HG02610 (cell line): ENCODE results near the gene KLHDC8A.

Experiments
- ATAC-seq: cut with Tn5 transposase; IDR thresholded peaks from one replicate; pipeline ENCODE4 v1.9.1; 2021; ENCODE audit warnings: mild to moderate bottlenecking, moderate library complexity; ENCODE audit not compliant: unreplicated experiment

The KLHDC8A gene

DNA sequence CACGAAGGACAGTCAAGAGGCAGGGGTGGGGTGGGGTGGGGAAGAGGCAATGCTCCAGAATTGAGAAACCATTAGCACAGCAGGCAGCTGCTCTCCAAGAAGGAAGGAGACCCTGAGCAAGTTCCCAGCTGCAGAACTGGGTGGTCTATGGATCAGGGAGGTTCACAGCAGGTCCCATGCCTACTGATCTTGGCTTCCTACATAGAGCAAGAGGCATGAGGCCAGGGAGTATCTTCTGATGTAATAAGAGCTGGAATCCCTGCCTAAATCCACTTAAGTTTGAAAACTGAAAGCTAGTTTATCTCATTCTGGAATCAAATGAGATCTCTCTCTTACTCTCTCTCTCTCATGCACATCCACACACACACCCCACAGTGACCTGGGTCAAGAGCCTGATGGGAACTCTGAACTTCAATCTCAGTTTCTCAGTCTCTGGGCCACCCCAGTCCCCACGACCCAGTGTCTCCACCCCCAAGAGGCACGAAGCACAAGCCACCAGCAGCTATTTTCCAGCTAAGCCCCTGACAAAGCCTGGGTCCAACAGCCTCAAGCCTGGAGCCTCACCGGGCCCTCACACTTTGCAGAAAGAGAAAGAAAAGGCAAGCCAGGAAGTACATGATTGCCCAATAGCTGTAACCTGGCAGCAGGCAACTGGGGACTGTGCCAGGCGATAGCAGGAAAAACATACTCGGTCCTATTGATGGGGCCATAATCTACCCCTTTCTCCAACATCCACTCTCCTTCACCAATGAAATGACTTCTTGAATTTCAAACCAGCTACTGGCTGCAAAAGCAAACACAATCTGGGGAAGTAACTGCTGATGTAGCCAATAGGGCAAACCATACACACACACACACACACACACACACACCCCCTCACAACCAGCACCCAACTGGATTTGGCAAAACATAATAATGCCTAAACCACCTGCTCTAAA, 37.4 kb downstream of the KLHDC8A start:
- ATAC-seq: no peak

GRCh38 chr1:205318231-205318991, 38.3 kb downstream of the KLHDC8A start:
- no peak for ATAC-seq

GRCh38 chr1:205317311-205317917, 39.3 kb downstream of the KLHDC8A start:
- no peak for ATAC-seq

DNA sequence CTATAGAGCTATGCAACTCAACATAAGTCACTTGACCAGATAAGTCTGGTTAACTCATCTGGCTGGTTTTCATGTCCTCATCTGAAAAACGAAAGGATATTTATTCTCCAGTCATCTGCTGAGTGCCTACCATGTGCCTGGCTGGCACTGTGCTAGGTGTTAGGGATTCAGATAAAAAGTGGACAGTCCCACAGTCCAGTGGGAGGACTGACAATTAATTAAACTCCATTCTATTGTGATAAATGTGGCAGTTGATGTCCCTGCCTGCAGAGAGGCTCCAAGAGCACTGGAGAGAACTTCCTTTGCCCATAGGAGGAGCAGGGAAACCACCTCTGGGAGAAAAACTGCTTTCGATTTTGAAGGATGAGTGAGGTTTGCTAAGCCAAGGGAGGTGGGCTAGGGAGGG, 40.6 kb downstream of the KLHDC8A start:
- no peak for ATAC-seq

- no peak for ATAC-seq
Measured at GRCh38 chr1:205315008-205315618, 41.6 kb downstream of the KLHDC8A start.

DNA sequence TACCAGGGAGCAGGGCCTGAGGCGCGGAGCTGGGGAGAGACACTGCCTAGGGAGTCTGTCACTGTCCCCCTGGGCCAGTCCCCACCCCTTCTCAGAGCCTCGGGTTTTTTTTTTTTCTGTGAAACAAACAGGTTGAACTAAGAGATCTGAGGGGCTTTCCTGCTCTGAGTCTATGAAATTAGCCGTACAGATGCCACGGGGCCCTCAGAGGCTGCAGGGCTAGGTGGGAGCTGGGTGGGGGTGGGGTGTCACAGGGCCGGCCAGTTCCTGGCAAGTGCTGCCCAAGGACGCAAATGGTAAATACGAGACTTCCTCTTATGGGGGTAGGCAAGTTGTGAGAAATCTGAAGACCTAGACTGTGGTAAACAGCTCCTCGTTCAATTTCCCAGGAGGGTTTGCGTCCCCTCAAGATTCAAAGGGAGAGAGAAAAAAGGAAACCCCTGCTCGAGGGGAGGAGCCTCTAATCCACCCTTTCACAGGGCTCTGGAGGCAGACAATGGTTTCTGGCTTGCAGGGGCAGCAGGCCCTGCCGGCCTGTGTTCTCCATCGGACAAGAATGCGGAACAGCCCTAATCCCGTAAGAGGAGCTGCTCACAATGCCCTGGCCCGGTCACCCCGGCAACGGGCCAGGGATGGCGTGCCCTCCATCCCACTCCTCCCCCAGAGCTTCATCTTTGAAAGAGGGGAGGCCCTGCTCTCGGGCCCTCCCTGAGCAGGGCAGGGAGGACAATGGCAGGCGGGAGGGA, 43.0 kb downstream of the KLHDC8A start:
- no peak for ATAC-seq

DNA sequence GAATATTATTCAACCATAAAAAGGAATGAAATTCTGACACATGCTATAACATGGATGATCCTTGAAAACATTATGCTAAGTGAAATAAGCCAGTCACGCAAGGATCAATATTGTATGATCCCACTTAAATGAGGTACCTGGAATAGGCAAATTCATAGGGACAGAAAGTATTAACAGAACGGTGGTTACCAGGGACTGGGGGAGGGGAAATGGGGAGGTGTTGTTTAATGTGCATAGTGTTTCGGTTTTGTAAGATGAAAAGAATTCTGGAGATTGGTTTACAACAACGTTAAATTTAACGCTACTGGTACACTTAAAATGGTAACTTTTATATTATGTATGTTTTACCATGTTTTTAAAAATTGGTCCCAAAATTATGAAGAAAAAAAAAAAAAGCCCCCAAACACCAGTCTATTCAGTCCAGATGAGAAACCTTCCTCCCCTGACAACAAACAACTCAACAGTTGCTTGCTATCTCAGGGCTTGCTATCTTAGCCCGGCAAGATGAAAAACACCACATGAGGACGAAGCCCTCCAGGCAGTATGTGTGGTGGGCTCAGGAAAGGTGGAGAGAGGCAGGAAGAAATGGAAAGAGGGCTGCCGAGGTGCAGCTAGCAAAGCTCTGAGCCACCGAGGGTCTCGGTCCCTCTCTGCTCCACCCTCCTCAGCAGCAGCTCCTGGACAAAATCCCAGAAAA, 43.7 kb downstream of the KLHDC8A start:
- no peak for ATAC-seq

DNA sequence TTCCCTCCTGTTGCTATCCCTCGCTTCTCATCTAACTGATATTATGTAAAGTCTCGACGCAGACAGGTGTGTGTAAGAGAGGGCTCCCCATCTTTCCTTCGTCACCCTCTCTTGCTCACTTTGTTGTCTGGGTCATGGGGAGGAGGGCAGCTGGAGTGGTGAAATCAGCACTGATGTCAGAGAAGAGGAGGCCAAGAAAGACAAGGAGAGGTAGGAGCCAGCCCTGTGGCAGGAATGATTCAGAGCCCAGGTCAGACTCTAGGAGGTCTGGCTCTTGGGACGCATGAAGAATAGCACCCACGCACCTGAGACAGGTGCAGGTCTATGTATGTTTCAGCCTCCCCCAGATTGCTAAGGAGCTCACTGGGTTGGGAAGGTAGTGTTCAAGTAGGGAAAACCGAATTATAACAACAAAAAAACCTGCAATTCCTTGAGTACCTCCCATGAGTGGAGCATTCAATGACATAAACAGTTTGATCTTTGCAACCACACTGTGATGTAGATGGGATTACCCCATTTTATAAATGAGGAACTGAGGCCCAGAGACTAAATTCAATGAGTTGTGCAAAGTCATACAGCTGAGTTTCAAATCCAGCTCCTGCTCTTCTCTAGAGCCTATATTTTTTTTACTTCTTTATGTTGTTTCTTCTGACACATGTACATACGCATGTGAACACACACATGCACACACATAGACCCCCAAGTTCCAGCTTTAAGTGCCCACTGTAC, 45.6 kb downstream of the KLHDC8A start:
- ATAC-seq: no peak

GRCh38 chr1:205309741-205310140, 47.0 kb downstream of the KLHDC8A start:
- no peak for ATAC-seq

DNA sequence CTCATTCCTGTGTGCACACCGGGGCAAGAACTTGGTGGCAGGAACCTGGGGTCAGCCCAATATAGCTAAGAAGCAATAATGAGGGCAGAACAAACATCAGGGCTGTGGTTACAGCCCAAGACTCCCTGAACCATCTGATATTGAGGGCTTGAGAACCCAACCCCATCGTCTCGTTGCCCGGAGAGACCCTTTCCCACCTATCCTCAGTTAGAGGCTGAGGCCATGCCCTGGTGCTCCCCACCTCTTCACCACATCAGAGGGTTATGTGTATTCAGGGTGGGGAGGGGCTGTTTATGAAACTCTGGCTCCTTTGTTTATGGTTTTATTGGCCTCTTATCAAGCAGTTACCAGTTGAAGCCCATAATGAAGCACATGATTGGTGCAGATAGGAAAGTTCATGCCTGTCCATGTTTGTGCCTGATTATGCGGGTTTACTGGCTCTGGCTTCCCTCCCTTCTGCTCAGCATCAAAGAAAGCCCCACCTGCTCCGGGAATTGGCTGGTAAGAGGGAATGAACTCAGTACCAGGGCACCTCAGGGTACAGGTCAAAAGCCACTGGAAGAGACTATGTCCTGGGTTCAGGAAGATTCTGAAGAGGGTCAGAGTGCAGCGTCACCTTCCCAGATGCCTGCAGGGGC, 49.7 kb downstream of the KLHDC8A start:
- ATAC-seq: no peak

- ATAC-seq: no peak
Measured at GRCh38 chr1:205304695-205305070, 52.0 kb downstream of the KLHDC8A start.

DNA sequence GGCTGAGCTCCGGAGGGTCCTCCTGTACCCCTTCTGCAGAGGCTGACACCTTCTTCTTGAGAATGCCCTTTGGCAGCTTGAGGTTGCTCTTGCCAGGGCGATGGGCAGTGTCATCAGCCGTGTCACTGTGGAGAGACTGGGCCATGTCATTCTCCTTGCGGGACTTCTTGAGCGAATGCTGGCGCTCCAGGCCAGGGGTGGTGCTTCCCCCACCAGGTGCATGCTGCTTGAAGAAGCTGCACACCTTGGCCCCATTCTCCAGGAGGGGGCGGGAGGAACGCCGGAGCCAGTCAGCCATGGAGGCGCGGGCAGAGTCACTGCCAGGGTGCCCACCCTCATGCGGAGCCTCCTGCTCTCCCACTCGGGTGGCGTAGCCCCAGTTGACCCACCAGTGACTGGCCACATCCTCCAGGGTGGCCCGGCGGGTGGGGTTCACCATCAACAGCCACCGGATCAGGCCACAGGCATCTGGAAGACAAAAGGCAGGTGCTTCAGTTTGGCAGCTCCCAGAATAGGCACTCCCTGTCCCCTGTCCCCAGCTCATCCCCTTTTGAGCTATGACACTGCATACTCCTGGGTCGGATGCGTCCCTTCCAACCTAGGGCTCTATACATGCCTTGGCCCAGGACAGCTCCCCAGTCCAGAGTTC, 52.6 kb downstream of the KLHDC8A start:
- ATAC-seq: no peak

GRCh38 chr1:205303247-205303888, 53.4 kb downstream of the KLHDC8A start:
- no peak for ATAC-seq

- no peak for ATAC-seq
Measured at GRCh38 chr1:205301842-205302588, 54.7 kb downstream of the KLHDC8A start.

DNA sequence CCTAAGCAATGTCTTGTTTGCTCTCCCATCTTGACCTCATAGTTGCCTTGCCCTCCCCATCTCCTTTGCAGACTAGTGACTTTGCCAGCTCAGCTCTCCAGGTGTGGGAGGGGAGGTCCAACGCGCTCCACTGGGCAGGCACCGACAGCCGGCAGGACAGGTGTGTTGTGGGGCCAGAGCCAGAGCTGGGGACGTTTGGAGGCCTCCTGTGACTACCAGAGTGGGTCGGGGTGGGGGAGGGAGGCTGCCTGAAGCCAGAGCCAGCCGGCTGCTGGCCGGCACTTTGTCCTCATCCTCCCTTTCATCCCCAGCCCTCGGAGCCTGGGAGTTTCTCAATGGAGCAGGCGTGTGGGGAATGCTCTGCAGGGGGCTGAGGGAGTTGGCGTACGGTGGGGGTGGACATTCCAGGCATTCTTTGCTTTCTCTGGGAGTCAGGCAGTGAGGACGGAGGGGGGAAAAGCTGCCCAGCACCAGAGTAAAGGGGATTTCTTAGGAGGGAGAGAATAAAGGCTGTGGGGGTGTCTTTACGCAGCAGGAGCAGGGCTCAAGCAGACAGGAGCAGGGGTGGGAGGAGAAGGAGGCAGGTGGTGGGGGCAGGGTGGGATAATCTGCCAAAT, 55.4 kb downstream of the KLHDC8A start:
- no peak for ATAC-seq

DNA sequence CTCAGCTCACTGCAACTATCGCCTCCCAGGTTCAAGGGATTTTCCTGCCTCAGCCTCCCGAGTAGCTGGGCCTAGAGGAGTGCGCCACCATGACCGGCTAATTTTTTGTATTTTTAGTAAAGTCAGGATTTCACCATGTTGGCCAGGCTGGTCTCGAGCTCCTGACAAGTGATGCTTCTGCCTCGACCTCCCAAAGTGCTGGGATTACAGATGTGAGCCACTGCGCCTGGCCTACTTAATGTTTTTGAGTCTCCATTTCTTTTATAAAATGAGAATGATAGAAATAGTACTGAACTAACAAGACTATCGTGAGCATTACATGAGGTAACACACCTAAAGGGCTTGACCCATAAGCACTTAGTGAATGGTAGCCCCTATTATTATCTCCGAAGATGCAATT, 56.6 kb downstream of the KLHDC8A start:
- ATAC-seq: no peak
